ENCODE results near the gene TRIM58. TPM values are rescaled to one million over a fixed set of nuclear protein-coding genes. Genes with fewer than 3 reads are reported as not detected.

TRIM58 gene
- total RNA-seq, 1 experiment from 2014 or later: 1.7 TPM

- Histone ChIP-seq H2BK12ac (ENCODE audit: insufficient read length, low read depth, low read length) (no peak overlapping the region), H3T11ph (ENCODE audit: low read length) (no peak overlapping the region), H4K91ac (ENCODE audit: insufficient read length, low read depth, low read length) (no peak overlapping the region), H3K23ac (ENCODE audit: insufficient read length, low read depth, low read length) (no peak overlapping the region), H4K8ac (replicated peaks; ENCODE audit: insufficient read length, low read depth, low read length) (no peak overlapping the region), H3K9ac (ENCODE audit: extremely low read depth, insufficient read length, low read length) (no peak overlapping the region), H2BK5ac (ENCODE audit: insufficient read length, low read length) (no peak overlapping the region), H2BK20ac (ENCODE audit: low read depth, low read length, poor library complexity, severe bottlenecking) (no peak overlapping the region), H3K18ac (ENCODE audit: insufficient read length, low read depth, low read length) (no peak overlapping the region), H3K14ac (ENCODE audit: insufficient read depth, low read length) (no peak overlapping the region), H3K79me2 (ENCODE audit: insufficient read depth, low read length) (no peaks in the 10 kb centered on the region), H4K5ac (ENCODE audit: insufficient read length, low read depth, low read length) (no peak overlapping the region), H3K56ac (ENCODE audit: insufficient read length, low read depth, low read length) (no peak overlapping the region), H2AFZ (ENCODE audit: low read length) (no peak overlapping the region), H2BK120ac (ENCODE audit: low read depth, low read length, poor library complexity, severe bottlenecking) (no peak overlapping the region), H3K4ac (ENCODE audit: low read depth, low read length) (no peak overlapping the region), H4K20me1 (ENCODE audit: control insufficient read depth, insufficient read depth, insufficient read length) (no peaks in the 10 kb centered on the region), H3K23me2 (ENCODE audit: insufficient read length, low read depth, low read length, poor library complexity, severe bottlenecking) (no peaks in the 10 kb centered on the region), H2AK5ac (ENCODE audit: insufficient read length, low read length) (no peak overlapping the region), H3K4me2 (ENCODE audit: insufficient read depth, insufficient read length, low read length) (no peak overlapping the region), H3K27ac (ENCODE audit: insufficient read length, low read depth, low read length) (no peak overlapping the region), H3K9me3 (ENCODE audit: control insufficient read depth, low read depth, low read length) (peaks cover 24% of the 10 kb centered on the region), H2BK15ac (ENCODE audit: low read depth, low read length) (no peak overlapping the region), H3K27me3 (ENCODE audit: insufficient read depth, low read length) (no peaks in the 10 kb centered on the region), H3K4me1 (ENCODE audit: insufficient read depth, low read length) (no peaks in the 10 kb centered on the region), H3K79me1 (ENCODE audit: insufficient read depth, low read depth, low read length, poor library complexity, severe bottlenecking) (no peaks in the 10 kb centered on the region)
- H3K4me1 Mint-ChIP-seq: 0 out of 4 replicates have a peak, but pooled peaks cover 0 to 2% of the 10 kb centered on the region in 2 experiments
- no peaks in the 10 kb centered on the region for H3K27me3 Mint-ChIP-seq (ENCODE audit: low read depth)
- TF ChIP-seq CTCF (conservative IDR thresholded peaks at IDR 0.05): no peak
- DNase-seq: no peak
- no peak overlapping the region for H3K27ac Mint-ChIP-seq
- no peak overlapping the region for H3K4me3 Mint-ChIP-seq
- no CpG with 5 or more reads among the region's 2 CpGs for WGBS (ENCODE audit: extremely low coverage, insufficient read length, low lambda C conversion rate)
- peaks cover 30 to 38% of the 10 kb centered on the region in 2 experiments for H3K9me3 Mint-ChIP-seq
- H3K36me3 Mint-ChIP-seq (ENCODE audit: insufficient read depth in 1 of 3, low read depth in 3 of 3): peaks cover 0 to 1% (median 0%) of the 10 kb centered on the region in 3 experiments; a peak in 2 of 7 replicates
Observed at GRCh38 chr1:247843411-247843810, 13.6 kb upstream of the TRIM58 start.

Data from H9 (cell line).